H1 (cell line): ENCODE results near the gene NCAPG2. TPM values are rescaled to one million over a fixed set of nuclear protein-coding genes. Genes with fewer than 3 reads are reported as not detected.

ENCODE experiments used
- CTCF ChIA-PET: fragments of 300-600 bp; sonication (Branson Sonifier 250); formaldehyde crosslinking; loops from one replicate; lab custom pipeline; 2021; ENCODE audit not compliant: partially characterized antibody; lab: Charles Lee
- POLR2A ChIA-PET: fragments of 300-600 bp; sonication (Branson Sonifier 250); formaldehyde crosslinking; loops from one replicate; lab custom pipeline; 2021; ENCODE audit warnings: inconsistent platforms; ENCODE audit not compliant: partially characterized antibody; lab: Charles Lee
- DNase-seq, 2 experiments: peaks; one replicate each; pipeline versions ENCODE4 v3.0.0 to v3.0.0-alpha.2; 2010 to 2022; ENCODE audit warnings: low spot score in 2 of 2, low read depth in 1 of 2, mixed read lengths in 1 of 2
- FAIRE-seq: peaks from 2 replicates; lab custom pipeline; 2011; peaks lifted over from hg19 to GRCh38; lab: Jason Lieb, UNC
- H2AFZ ChIP-seq: 2 replicates; pipeline ENCODE4 v1.8.1; 2012; ENCODE audit warnings: low read length, inconsistent platforms
- H2AK5ac ChIP-seq: 2 replicates; pipeline ENCODE4 v1.6.1; 2013; ENCODE audit warnings: low read depth, low read length
- H2BK120ac ChIP-seq: replicated peaks from 2 replicates; pipeline ENCODE3; 2013; ENCODE audit warnings: low read depth, low read length, inconsistent platforms
- H2BK12ac ChIP-seq: 2 replicates; pipeline ENCODE4 v1.6.1; 2013; ENCODE audit warnings: low read depth, low read length
- H2BK15ac ChIP-seq: 2 replicates; pipeline ENCODE4 v1.6.1; 2013; ENCODE audit warnings: low read length
- H2BK20ac ChIP-seq: 2 replicates; pipeline ENCODE4 v1.6.1; 2013; ENCODE audit warnings: low read length
- H2BK5ac ChIP-seq: 2 replicates; pipeline ENCODE4 v1.6.1; 2013; ENCODE audit warnings: low read depth, low read length
- H3K14ac ChIP-seq: 2 replicates; pipeline ENCODE4 v1.6.1; 2013; ENCODE audit warnings: inconsistent platforms; ENCODE audit not compliant: insufficient read length
- H3K18ac ChIP-seq: 2 replicates; pipeline ENCODE4 v1.6.1; 2013; ENCODE audit warnings: low read length; ENCODE audit errors: extremely low read depth
- H3K23ac ChIP-seq: 2 replicates; pipeline ENCODE4 v1.6.1; 2013; ENCODE audit warnings: inconsistent platforms; ENCODE audit not compliant: insufficient read length
- H3K23me2 ChIP-seq: 2 replicates; pipeline ENCODE4 v1.6.1; 2013; ENCODE audit warnings: low read depth, low read length
- H3K27ac ChIP-seq: 2 replicates; pipeline ENCODE4 v1.6.1; 2011; ENCODE audit warnings: low read depth, low read length, inconsistent platforms
- H3K27me3 ChIP-seq, 4 experiments: replicated peaks in 1 of 4; 1 replicate in 1 of 4; 2 replicates in 3 of 4; pipeline versions ENCODE4 v1.6.1 to v1.8.1; 2011 to 2013; ENCODE audit warnings: low read length in 3 of 4, mild to moderate bottlenecking in 3 of 4, inconsistent platforms in 2 of 4, mixed read lengths in 2 of 4, moderate library complexity in 1 of 4; ENCODE audit not compliant: control insufficient read depth in 3 of 4, insufficient read depth in 3 of 4; ENCODE audit errors: extremely low read depth in 1 of 4
- H3K36me3 ChIP-seq, 4 experiments: 2 replicates each; pipeline versions ENCODE4 v1.6.1 to v1.8.1; 2011 to 2013; ENCODE audit warnings: mild to moderate bottlenecking in 4 of 4, low read length in 3 of 4, moderate library complexity in 2 of 4, control low read depth in 1 of 4, inconsistent platforms in 1 of 4; ENCODE audit not compliant: insufficient read depth in 4 of 4, control insufficient read depth in 2 of 4
- H3K4ac ChIP-seq: replicated peaks from 2 replicates; pipeline ENCODE3; 2013; ENCODE audit warnings: low read length, low read depth, mixed read lengths, inconsistent platforms; ENCODE audit not compliant: insufficient read length
- H3K4me1 ChIP-seq, 4 experiments: replicated peaks in 1 of 4; 1 replicate in 1 of 4; 2 replicates in 3 of 4; pipeline versions ENCODE4 v1.6.1 to v1.8.1; 2011 to 2013; ENCODE audit warnings: low read length in 3 of 4, inconsistent platforms in 2 of 4, mixed read lengths in 1 of 4; ENCODE audit not compliant: insufficient read depth in 4 of 4, control insufficient read depth in 3 of 4
- H3K4me2 ChIP-seq, 2 experiments: 2 replicates each; pipeline versions ENCODE4 v1.6.1 to v1.8.1; 2011 to 2013; ENCODE audit warnings: low read depth in 2 of 2, low read length in 2 of 2, control low read depth in 1 of 2, inconsistent platforms in 1 of 2, mild to moderate bottlenecking in 1 of 2; ENCODE audit not compliant: insufficient read depth in 1 of 2
- H3K4me3 ChIP-seq, 4 experiments: fragments of 200-600, 300-600 bp in 1 of 4; sonication (generic), shearing (Covaris generic), sonication (Bioruptor Twin) in 1 of 4; 2 replicates each; pipeline versions ENCODE4 v1.5.1 to v1.8.1; 2011 to 2016; ENCODE audit warnings: low read length in 4 of 4, low read depth in 3 of 4, control low read depth in 2 of 4, inconsistent platforms in 2 of 4, mild to moderate bottlenecking in 2 of 4, mixed read lengths in 1 of 4, moderate library complexity in 1 of 4; ENCODE audit not compliant: insufficient read depth in 2 of 4; ENCODE audit errors: extremely low read depth in 1 of 4
- H3K56ac ChIP-seq: replicated peaks from 2 replicates; pipeline ENCODE3; 2013; ENCODE audit warnings: low read depth, mild to moderate bottlenecking, mixed read lengths, low read length, inconsistent platforms; ENCODE audit not compliant: insufficient read length
- H3K79me1 ChIP-seq: 2 replicates; pipeline ENCODE4 v1.6.1; 2013; ENCODE audit warnings: low read depth, low read length, control low read depth
- H3K79me2 ChIP-seq, 2 experiments: 2 replicates each; pipeline versions ENCODE4 v1.6.1 to v1.8.1; 2012 to 2013; ENCODE audit warnings: low read length in 2 of 2, mild to moderate bottlenecking in 2 of 2, inconsistent platforms in 1 of 2; ENCODE audit not compliant: insufficient read depth in 2 of 2, control insufficient read depth in 1 of 2
- H3K9ac ChIP-seq, 4 experiments: replicated peaks in 1 of 4; 1 replicate in 1 of 4; 2 replicates in 3 of 4; pipeline versions ENCODE4 v1.6.1 to v1.8.1; 2011 to 2013; ENCODE audit warnings: low read depth in 3 of 4, low read length in 3 of 4, control low read depth in 2 of 4, mild to moderate bottlenecking in 2 of 4, moderate library complexity in 2 of 4, inconsistent platforms in 1 of 4; ENCODE audit errors: extremely low read depth in 1 of 4
- H3K9me3 ChIP-seq, 2 experiments: 2 replicates each; pipeline versions ENCODE4 v1.6.1 to v1.8.1; 2012 to 2013; ENCODE audit warnings: mild to moderate bottlenecking in 2 of 2, moderate library complexity in 2 of 2, control low read depth in 1 of 2, inconsistent platforms in 1 of 2, low read depth in 1 of 2, low read length in 1 of 2, mixed read lengths in 1 of 2; ENCODE audit not compliant: insufficient read depth in 2 of 2
- H4K20me1 ChIP-seq, 2 experiments: replicated peaks in 1 of 2; 2 replicates each; pipeline versions ENCODE3 to v1.8.1; 2011 to 2013; ENCODE audit warnings: inconsistent platforms in 2 of 2, low read length in 2 of 2, mild to moderate bottlenecking in 1 of 2; ENCODE audit not compliant: insufficient read depth in 2 of 2, control insufficient read depth in 1 of 2
- H4K5ac ChIP-seq: 2 replicates; pipeline ENCODE4 v1.6.1; 2013; ENCODE audit warnings: low read length, low read depth, mixed read lengths, inconsistent platforms; ENCODE audit not compliant: insufficient read length
- H4K8ac ChIP-seq: 2 replicates; pipeline ENCODE4 v1.8.0; 2013; ENCODE audit warnings: mild to moderate bottlenecking, moderate library complexity, low read length, inconsistent platforms; ENCODE audit not compliant: insufficient read depth; ENCODE audit errors: extremely low read depth
- H4K91ac ChIP-seq: replicated peaks from 2 replicates; pipeline ENCODE3; 2013; ENCODE audit warnings: low read length, mixed read lengths, inconsistent platforms; ENCODE audit not compliant: insufficient read length
- BACH1 ChIP-seq: IDR thresholded peaks from 2 replicates; pipeline ENCODE4 v1.6.1; 2012; ENCODE audit warnings: low read length, improper control_type of control experiment
- BCL11A ChIP-seq, 2 experiments: IDR thresholded peaks; one replicate each; pipeline ENCODE4 v1.6.1; 2011; ENCODE audit warnings: low read depth in 2 of 2, low read length in 2 of 2, mild to moderate bottlenecking in 2 of 2
- CHD2 ChIP-seq: IDR thresholded peaks from 2 replicates; pipeline ENCODE4 v1.6.1; 2012; ENCODE audit warnings: low read length, improper control_type of control experiment
- CTCF ChIP-seq, 3 experiments: IDR thresholded peaks; 1 replicate in 2 of 3; 2 replicates in 1 of 3; pipeline versions ENCODE4 v1.5.1 to v1.6.1; 2011; ENCODE audit warnings: low read length in 3 of 3, mild to moderate bottlenecking in 3 of 3, inconsistent platforms in 2 of 3, low read depth in 1 of 3, moderate library complexity in 1 of 3; ENCODE audit not compliant: insufficient read depth in 1 of 3; ENCODE audit errors: control extremely low read depth in 1 of 3
- EZH2 ChIP-seq: fragments of 200-600 bp; sonication (generic); IDR thresholded peaks from 2 replicates; pipeline ENCODE4 v1.7.1; 2012; ENCODE audit warnings: low read depth, mild to moderate bottlenecking, moderate library complexity, low read length, inconsistent platforms; ENCODE audit not compliant: severe bottlenecking
- GABPA ChIP-seq: IDR thresholded peaks from 2 replicates; pipeline ENCODE4 v1.6.1; 2011; ENCODE audit warnings: mild to moderate bottlenecking, low read length, moderate library complexity, borderline replicate concordance; ENCODE audit not compliant: insufficient read depth
- HDAC2 ChIP-seq, 2 experiments: fragments of 300-600 bp in 1 of 2; sonication (generic) in 1 of 2; IDR thresholded peaks; 2 replicates each; pipeline ENCODE4 v1.6.1; 2011 to 2012; ENCODE audit warnings: low read depth in 2 of 2, low read length in 2 of 2, mild to moderate bottlenecking in 2 of 2, moderate library complexity in 2 of 2, borderline replicate concordance in 1 of 2, inconsistent platforms in 1 of 2
- NANOG ChIP-seq: IDR thresholded peaks from 2 replicates; pipeline ENCODE4 v1.6.1; 2011; ENCODE audit warnings: low read length, low read depth, mild to moderate bottlenecking, inconsistent platforms; ENCODE audit not compliant: insufficient read depth, poor library complexity, severe bottlenecking
- RFX5 ChIP-seq: IDR thresholded peaks from 2 replicates; pipeline ENCODE4 v1.6.1; 2011; ENCODE audit warnings: low read depth, low read length, improper control_type of control experiment, borderline replicate concordance
- SP1 ChIP-seq: IDR thresholded peaks from 2 replicates; pipeline ENCODE4 v1.6.1; 2011; ENCODE audit warnings: low read depth, low read length
- SP2 ChIP-seq: IDR thresholded peaks from 2 replicates; pipeline ENCODE4 v1.6.1; 2012; ENCODE audit warnings: mild to moderate bottlenecking, low read length, inconsistent platforms
- TEAD4 ChIP-seq: IDR thresholded peaks from 2 replicates; pipeline ENCODE4 v1.6.1; 2012; ENCODE audit warnings: low read depth, low read length, inconsistent platforms, mixed read lengths
- WGBS, 2 experiments: shearing (Covaris generic) in 1 of 2; methylation state at CpG; one replicate each; pipeline versions ENCODE4 v1.1.6 to v1.1.7; 2013 to 2015; ENCODE audit warnings: low lambda C conversion rate in 2 of 2, mixed read lengths in 2 of 2, inconsistent platforms in 1 of 2, low coverage in 1 of 2, missing lambda C conversion rate in 1 of 2; ENCODE audit not compliant: insufficient replicate concordance in 2 of 2, insufficient coverage in 1 of 2, insufficient read length in 1 of 2; ENCODE audit errors: extremely low coverage in 1 of 2, missing lambda C conversion rate in 1 of 2; 5-methylcytosine and 5-hydroxymethylcytosine counted together
- polyA plus RNA-seq, 7 experiments: library from polyadenylated mRNA; depleted of rRNA in 3 of 7; stranded (reverse) in 5 of 7; unstranded in 2 of 7; fragments of >200 nt in 5 of 7; fragments of 200-250 nt in 2 of 7; gene quantifications; 1 replicate in 5 of 7; 2 replicates in 1 of 7; 4 replicates in 1 of 7; pipeline versions ENCODE4 v1.2.1 to v1.2.3, GENCODE V29; 2011 to 2013; ENCODE audit warnings: missing spikeins in 2 of 7, mixed read lengths in 2 of 7
- total RNA-seq: library from RNA; stranded (reverse); fragmentation: NEBNext Ultra II Directional; extraction: Animal tissue kit (Norgen Biotek cat#: 25700); gene quantifications from 2 replicates; pipeline ENCODE4 v1.2.1, GENCODE V29; 2021

NCAPG2 gene
- total and polyA plus RNA-seq, 2 of the 8 experiments (the other 6 are each of a cell fraction or from before 2014, with no cell fraction given): 49.9 to 119 TPM

GRCh38 chr7:158683541-158683940 is 21.1 kb downstream of the NCAPG2 start:
- Histone ChIP-seq H2AK5ac (no peak overlapping the region), H3K9me3 (no peaks in the 10 kb centered on the region), H2BK20ac (no peak overlapping the region)
- no peak for TF ChIP-seq TEAD4
- no peak for TF ChIP-seq BCL11A (IDR thresholded peaks at IDR 0.05; ENCODE audit: low read depth in 2 of 2, low read length in 2 of 2)
- no peak for TF ChIP-seq HDAC2 (IDR thresholded peaks at IDR 0.05; ENCODE audit: borderline replicate concordance in 1 of 2, low read depth in 2 of 2, low read length in 2 of 2)
- no peak for TF ChIP-seq NANOG
- no peak for TF ChIP-seq SP2
- no peak for TF ChIP-seq RFX5
- no peak for TF ChIP-seq CTCF (IDR thresholded peaks at IDR 0.05; ENCODE audit: control extremely low read depth in 1 of 3, insufficient read depth in 1 of 3, low read depth in 1 of 3, low read length in 3 of 3)
- TF ChIP-seq SP1: no peak
- no peak for TF ChIP-seq GABPA
- TF ChIP-seq EZH2: no peak
- TF ChIP-seq CHD2: no peak
- TF ChIP-seq BACH1: no peak

More at GRCh38 chr7:158683541-158683940, 21.1 kb downstream of the NCAPG2 start:
- FAIRE-seq: no peak
- no peak for DNase-seq
- no peaks in the 10 kb centered on the region for H3K4me1 ChIP-seq
- H3K27me3 ChIP-seq: no peaks in the 10 kb centered on the region
- no peak overlapping the region for H4K8ac ChIP-seq
- H3K14ac ChIP-seq: no peak overlapping the region
- no peak overlapping the region for H3K4ac ChIP-seq
- H3K18ac ChIP-seq: no peak overlapping the region
- no peak overlapping the region for H2BK120ac ChIP-seq
- no peak overlapping the region for H3K9ac ChIP-seq
- H2BK12ac ChIP-seq: no peak overlapping the region
- H3K4me2 ChIP-seq: no peak overlapping the region
- CTCF ChIA-PET: interaction anchor here (1.0 kb wide), 1 partner anchor 25 kb away, joined by 3 read pairs; no protein-coding TSS in a partner anchor
- no peak overlapping the region for H3K56ac ChIP-seq
- WGBS, 2 experiments: 89% methylated on average over 2 of the region's 2 CpGs; no CpG with 5 or more reads in 1 of the 2 experiments
- no peak overlapping the region for H3K4me3 ChIP-seq
- no peaks in the 10 kb centered on the region for H3K23me2 ChIP-seq
- POLR2A ChIA-PET: no interaction called here
- H4K5ac ChIP-seq: no peak overlapping the region
- no peaks in the 10 kb centered on the region for H4K20me1 ChIP-seq
- peaks cover 22 to 91% (median 68%) of the 10 kb centered on the region in 4 experiments for H3K36me3 ChIP-seq
- no peak overlapping the region for H3K27ac ChIP-seq
- no peak overlapping the region for H3K23ac ChIP-seq
- no peaks in the 10 kb centered on the region for H3K79me2 ChIP-seq
- H4K91ac ChIP-seq: no peak overlapping the region
- H2AFZ ChIP-seq: no peak overlapping the region
- H3K79me1 ChIP-seq: peaks cover 4% of the 10 kb centered on the region; the same call in 1 of the 2 replicates
- H2BK5ac ChIP-seq: no peak overlapping the region
- H2BK15ac ChIP-seq: no peak overlapping the region
